ENCODE results near the gene CEL. TPM values are rescaled to one million over a fixed set of nuclear protein-coding genes. Genes with fewer than 3 reads are reported as not detected.

The CEL gene
- total RNA-seq, 2 donors from 2014 or later: 0.61 to 16.6 TPM

- Histone ChIP-seq H3K27me3 (no peaks in the 10 kb centered on the region), H3K36me3 (peaks cover 37% of the 10 kb centered on the region), H3K27ac (no peak overlapping the region), H3K9ac (ENCODE audit: low read depth in 2 of 2, low read length in 2 of 2) (no peak overlapping the region), H3K4me3 (no peak overlapping the region), H3K4me1 (no peaks in the 10 kb centered on the region), H3K9me3 (no peaks in the 10 kb centered on the region)
- intact Hi-C loops (cut with DNase I): loop anchor here (10.0 kb wide), 1 partner anchor 62 kb away; no protein-coding TSS in a partner anchor
- TF ChIP-seq, protein P1, sequence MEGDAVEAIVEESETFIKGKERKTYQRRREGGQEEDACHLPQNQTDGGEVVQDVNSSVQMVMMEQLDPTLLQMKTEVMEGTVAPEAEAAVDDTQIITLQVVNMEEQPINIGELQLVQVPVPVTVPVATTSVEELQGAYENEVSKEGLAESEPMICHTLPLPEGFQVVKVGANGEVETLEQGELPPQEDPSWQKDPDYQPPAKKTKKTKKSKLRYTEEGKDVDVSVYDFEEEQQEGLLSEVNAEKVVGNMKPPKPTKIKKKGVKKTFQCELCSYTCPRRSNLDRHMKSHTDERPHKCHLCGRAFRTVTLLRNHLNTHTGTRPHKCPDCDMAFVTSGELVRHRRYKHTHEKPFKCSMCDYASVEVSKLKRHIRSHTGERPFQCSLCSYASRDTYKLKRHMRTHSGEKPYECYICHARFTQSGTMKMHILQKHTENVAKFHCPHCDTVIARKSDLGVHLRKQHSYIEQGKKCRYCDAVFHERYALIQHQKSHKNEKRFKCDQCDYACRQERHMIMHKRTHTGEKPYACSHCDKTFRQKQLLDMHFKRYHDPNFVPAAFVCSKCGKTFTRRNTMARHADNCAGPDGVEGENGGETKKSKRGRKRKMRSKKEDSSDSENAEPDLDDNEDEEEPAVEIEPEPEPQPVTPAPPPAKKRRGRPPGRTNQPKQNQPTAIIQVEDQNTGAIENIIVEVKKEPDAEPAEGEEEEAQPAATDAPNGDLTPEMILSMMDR (IDR thresholded peaks at IDR 0.05): no peak
- DNase-seq: no peak
These were observed 45.5 kb downstream of the CEL start for GRCh38 chr9:133107245-133107722.

DNA sequence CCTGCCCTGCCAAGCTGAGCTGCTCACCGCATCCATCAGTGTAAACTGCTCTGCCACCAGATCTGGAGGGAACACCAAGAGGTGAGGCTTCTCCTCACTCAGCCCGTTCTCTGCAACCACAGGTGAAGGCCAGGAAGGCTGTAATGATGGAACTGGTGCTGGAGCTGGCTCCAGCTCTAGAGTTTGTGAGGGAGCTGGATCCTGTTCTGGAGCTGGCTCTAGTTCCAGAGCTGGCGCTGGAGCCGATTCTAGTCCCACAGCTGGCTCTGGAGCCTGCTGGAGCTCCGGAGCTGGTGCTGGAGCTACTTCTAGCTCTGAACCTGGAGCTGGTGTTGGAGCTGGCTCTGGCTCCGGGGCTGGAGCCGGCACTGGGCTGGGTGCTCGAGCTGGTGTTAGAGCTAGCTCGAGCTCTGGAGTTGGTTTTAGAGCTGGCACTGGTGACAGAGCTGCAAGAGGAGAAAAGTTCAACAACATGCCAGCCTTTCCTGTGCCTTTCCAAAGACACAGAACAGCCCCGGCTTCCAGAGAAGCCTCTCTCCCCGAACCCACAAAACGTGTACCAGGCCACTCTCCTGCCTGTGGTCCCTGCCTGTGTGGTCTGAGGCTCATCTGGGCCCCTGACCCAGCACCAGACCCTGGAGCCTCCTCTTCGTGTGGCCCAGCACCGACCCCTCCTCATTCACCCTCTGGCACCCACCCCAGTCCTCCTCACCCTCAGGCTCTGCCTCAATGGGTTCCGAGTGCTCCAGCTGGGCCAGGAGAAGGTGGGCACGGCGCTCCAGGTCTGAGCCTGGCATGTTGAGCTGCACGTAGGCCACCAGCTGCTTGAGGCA lies 46.4 kb downstream of the CEL start:
- TF ChIP-seq, protein P1 (IDR thresholded peaks at IDR 0.05): no peak

GRCh38 chr9:133108794-133109641 lies 47.2 kb downstream of the CEL start:
- intact Hi-C loops (cut with DNase I): loop anchor here (10.0 kb wide), 1 partner anchor 64 kb away; no protein-coding TSS in a partner anchor
- Histone ChIP-seq H3K27me3 (no peaks in the 10 kb centered on the region), H3K4me1 (peaks cover 5% of the 10 kb centered on the region), H3K4me3 (no peak overlapping the region), H3K9ac (ENCODE audit: low read depth in 2 of 2, low read length in 2 of 2) (no peak overlapping the region), H3K27ac (no peak overlapping the region), H3K9me3 (no peaks in the 10 kb centered on the region), H3K36me3 (peaks cover 32% of the 10 kb centered on the region)
- DNase-seq: no peak
- TF ChIP-seq, protein P1 (IDR thresholded peaks at IDR 0.05): no peak

More for the DNA sequence above, 46.4 kb downstream of the CEL start:
- Histone ChIP-seq H3K36me3 (peaks cover 32% of the 10 kb centered on the region), H3K9me3 (no peaks in the 10 kb centered on the region), H3K4me3 (no peak overlapping the region), H3K27me3 (no peaks in the 10 kb centered on the region), H3K9ac (ENCODE audit: low read depth in 2 of 2, low read length in 2 of 2) (no peak overlapping the region), H3K27ac (no peak overlapping the region), H3K4me1 (no peaks in the 10 kb centered on the region)
- intact Hi-C loops (cut with DNase I): loop anchor here (10.0 kb wide), 1 partner anchor 63 kb away; no protein-coding TSS in a partner anchor
- no peak for DNase-seq

- H3K9ac ChIP-seq (ENCODE audit: low read depth in 2 of 2, low read length in 2 of 2): no peak overlapping the region
- peaks cover 11% of the 10 kb centered on the region for H3K4me1 ChIP-seq
- intact Hi-C loops (cut with DNase I): loop anchor here (10.0 kb wide), 1 partner anchor 65 kb away; no protein-coding TSS in a partner anchor
- no peak overlapping the region for H3K4me3 ChIP-seq
- no peak overlapping the region for H3K27ac ChIP-seq
- no peak for DNase-seq
- no peaks in the 10 kb centered on the region for H3K27me3 ChIP-seq
- TF ChIP-seq, protein P1 (IDR thresholded peaks at IDR 0.05): no peak
- H3K9me3 ChIP-seq: no peaks in the 10 kb centered on the region
- peaks cover 32% of the 10 kb centered on the region for H3K36me3 ChIP-seq
These were observed 48.3 kb downstream of the CEL start for GRCh38 chr9:133109931-133110650.

Measured in colonic mucosa (tissue), 4 donors.